ENCODE measurements around the gene IL17RC.
A peak's percentile ranks its signal among the peaks of the same experiment; 100 is the strongest.
"Not testable (repeated sequence)": the region's sequence is repeated elsewhere in the genome, so short reads cannot be mapped to it uniquely, and the experiment has no call there.

Gene IL17RC

GRCh38 chr3:9896755-9897407 lies 20.0 kb upstream of the IL17RC start:
- not testable (repeated sequence) for DNase-seq

DNA sequence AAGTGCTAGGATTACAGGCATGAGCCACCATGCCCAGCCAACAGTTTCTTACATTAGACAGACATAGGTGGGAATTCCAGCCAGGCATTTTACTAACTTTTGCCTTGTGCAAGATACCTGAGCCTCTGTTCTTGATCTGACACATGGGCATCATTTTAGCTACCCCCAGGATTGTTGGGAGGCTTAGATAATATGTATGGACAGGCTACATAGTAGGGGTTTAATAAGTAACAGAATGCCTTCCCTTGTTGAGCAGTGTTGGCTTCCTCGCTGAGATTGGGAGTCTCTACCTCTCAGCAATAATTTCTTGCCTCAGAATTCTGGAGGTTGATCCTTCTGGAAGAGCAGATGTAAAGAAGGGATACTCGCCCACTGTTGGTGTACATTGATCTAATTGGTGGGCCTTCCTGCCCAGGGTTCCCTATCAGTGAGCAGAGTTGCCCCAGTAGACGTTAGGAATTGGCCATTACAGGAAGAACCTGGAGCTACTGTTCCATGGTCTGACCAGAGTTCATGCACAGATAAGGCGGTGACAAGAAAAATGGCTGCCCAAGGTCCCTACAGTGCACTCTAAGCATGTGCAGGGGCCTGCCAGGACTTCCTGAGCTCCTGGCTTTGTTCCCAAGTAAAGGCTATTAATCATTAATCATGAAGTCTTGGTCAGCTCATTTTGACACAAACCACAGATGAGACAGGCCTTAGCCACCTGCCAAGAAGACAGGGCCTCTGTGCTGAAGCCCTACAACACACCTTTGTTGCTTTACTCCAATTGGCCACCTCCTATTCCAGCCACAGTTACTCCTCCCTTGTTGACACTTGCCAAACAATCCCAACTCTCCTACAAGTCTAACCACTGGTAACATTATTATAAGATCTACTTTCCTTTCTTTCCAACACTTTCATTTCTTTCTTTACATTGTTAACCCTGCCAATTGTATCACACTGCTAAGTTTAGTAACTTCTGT lies 19.2 kb upstream of the IL17RC start:
- DNase-seq: no peak

DNA sequence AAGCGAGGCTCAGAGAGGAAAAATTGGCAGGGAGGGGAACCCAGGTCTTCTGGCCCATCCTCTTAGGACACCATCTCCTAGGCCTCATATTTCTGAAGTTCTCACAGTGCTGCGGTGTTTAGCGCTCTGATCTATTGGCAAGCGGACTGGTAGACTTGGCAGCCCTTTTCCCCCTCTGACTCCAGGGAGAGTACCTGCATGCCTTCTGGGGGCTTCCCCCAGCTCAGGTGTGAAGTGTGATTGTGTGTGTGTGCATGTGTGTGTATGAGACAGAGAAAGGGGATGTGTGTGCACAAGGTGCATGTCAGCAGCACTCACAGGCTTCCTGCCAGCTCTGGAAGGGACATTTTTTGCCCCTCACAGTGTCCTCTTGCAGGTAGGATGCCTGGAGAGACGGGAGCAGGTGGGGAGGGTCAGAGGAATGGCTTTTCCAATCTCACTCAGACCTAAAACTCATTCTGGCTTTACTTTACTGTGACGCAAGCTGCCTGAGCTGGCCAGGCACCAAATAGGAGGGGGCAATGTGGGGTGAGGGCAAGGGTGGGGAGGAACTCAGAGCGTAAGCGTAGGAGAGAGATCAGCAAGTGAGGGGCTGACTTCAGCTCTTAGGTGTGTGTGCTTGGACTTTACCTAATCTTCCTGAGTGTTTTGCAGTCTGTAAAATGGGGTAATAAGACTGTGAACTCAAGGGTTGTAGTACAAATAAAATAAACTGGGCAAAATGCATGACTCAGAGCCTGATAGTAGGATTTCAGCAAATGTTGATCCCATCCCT lies 18.2 kb upstream of the IL17RC start:
- DNase-seq: no peak

GRCh38 chr3:9899289-9899791 lies 17.6 kb upstream of the IL17RC start:
- no peak for DNase-seq

DNA sequence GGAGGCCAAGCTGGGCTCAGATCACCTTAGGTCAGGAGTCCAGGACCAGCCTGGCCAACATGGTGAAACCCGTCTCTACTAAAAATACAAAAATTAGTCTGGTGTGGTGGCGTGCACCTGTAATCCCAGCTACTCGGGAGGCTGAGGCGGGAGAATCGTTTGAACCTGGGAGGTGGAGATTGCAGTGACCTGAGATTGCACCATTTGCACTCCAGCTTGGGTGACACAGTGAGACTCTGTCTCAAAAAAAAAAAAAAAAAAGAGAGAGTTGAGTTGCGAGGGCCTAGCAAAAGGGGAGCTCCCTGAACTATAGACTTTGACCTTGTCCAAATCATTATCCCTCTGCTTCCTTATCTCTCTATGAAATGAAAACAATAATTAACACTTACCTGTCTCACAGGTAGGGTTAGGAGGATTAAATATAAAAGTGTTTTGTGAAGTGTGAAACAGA lies 15.9 kb upstream of the IL17RC start:
- not testable (repeated sequence) for DNase-seq

DNA sequence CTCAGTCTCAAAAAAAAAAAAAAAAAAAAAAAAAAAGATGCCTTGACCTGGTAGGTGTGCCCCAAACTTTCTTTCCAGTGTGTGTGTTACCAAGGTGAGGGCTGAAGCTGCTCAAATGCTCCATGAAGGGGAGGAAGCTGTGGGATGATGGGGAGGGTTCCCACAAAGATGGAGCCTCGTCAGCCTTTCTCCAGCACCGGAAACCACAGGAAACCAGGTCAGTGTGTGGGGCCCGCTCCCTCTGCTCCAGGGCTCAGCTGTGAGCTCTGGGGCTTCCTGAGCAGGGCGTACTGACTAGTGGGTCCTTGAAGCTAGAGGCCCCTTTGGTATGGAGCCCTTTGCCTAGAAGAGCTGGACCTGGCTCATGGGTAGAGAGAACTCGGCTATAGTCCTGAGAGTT lies 14.9 kb upstream of the IL17RC start:
- DNase-seq: peak; percentile 53

GRCh38 chr3:9902372-9903237 lies 14.3 kb upstream of the IL17RC start, which contains the start of gene IL17RE:
Gene IL17RE, plus strand, starts transcription at chr3:9902848. Its CDS starts 85 bp downstream, at chr3:9902933.
- peak; percentile 12 for DNase-seq

- DNase-seq: peak; percentile 11
These were observed 13.7 kb upstream of the IL17RC start for GRCh38 chr3:9903238-9903624.

- DNase-seq: no peak
These were observed 13.0 kb upstream of the IL17RC start for GRCh38 chr3:9903904-9904303.

DNA sequence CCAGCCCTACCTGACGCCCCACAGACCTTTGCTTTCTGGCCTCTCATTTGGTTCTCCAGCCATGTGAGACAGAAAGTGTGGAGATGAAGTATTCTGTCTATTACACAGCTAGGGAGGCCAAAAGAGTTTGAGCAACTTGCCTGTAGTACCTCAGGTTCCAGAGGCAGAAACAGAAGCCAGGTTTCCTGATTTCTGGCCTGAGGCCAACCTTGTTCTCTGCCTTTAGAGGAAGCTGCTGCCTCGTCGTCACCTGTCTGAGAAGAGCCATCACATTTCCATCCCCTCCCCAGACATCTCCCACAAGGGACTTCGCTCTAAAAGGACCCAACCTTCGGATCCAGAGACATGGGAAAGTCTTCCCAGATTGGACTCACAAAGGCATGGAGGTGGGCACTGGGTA lies 10.4 kb upstream of the IL17RC start:
- no peak for DNase-seq

DNA sequence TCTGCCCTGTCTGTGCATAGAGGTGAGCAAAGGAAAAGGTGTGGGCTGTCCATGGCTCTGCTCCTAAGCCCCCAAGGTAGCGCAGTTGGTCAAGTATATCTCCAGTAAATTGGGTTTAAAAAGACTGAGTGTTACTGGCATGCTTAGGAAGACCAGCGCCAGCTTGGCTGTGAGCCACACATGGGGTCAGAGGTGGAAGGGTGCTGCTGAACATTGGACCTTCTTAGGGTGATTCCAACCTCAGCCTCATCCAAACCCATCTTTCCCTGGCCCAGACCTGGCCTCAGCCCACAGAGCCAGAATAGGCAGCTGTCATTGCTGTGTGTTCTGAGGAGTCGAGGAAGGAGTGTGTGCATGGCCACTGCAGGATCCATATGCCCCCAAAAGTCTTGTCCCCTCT lies 8.6 kb upstream of the IL17RC start:
- DNase-seq: no peak

DNA sequence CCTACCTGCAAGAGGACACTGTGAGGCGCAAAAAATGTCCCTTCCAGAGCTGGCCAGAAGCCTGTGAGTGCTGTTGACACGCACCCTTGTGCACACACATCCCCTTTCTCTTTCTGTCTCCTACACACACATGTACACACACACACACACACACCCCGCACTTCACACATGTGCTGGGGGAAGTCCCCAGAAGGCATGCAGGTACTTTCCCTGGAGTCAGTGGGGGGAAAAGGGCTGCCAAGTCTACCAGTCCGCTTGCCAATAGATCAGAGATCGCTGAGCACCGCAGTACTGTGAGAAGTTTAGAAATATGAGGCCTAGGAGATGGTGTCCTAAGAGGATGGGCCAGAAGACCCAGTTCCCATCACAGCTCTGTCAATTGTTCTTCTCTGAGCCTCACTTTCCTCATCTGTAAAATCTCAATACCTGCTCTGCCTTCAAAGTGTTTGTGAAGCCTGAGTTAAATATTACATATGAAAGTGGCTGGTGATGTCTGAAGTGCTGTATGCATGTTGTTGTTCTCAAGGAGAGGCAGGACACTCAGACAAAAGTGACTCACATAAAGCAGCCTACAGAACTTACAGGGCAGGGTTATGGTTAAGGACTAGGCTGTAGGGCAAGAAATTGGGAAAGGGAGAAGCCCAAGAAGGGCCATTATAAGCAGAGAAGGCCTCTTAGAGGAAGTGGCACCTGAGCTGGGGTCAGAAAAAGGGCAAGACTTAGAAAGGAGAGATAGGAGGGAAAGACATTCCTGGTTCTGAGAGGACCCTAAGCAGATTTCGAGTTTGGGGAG lies 7.5 kb upstream of the IL17RC start:
- DNase-seq: peak; percentile 50

GRCh38 chr3:9911863-9912262 lies 5.0 kb upstream of the IL17RC start:
- no peak for DNase-seq

DNA sequence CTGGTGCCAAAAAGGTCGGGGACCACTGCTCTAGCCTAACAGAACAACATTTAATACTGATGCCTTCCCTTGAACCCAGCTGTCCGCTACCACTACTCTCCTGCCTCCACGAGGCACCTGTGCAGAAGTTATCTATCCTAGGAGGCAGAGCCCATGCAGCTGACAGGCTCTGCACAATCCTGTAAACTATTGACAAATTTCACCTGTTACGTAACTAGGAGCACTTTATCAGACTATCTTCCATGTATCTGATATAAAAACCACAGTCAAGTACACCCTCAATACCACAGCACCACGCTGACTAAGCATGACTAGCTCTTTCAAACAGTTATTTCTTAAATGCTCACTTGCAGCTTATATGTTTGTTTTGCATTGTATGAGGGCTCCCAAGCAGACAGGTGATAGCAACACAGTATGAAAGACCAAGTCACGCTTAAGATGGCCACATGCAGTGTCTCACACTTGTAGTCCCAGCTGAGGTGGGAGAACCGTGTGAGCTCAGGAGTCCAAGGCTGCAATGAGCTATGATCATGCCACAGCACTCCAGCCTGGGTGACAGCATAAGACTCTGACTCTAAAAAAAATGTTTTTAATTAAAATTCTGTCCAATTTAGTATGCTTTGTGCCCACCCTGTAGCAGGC lies 4.5 kb upstream of the IL17RC start:
- peak; percentile 49 for DNase-seq

- no peak for DNase-seq
These were observed 3.3 kb upstream of the IL17RC start for GRCh38 chr3:9913601-9914000.

DNA sequence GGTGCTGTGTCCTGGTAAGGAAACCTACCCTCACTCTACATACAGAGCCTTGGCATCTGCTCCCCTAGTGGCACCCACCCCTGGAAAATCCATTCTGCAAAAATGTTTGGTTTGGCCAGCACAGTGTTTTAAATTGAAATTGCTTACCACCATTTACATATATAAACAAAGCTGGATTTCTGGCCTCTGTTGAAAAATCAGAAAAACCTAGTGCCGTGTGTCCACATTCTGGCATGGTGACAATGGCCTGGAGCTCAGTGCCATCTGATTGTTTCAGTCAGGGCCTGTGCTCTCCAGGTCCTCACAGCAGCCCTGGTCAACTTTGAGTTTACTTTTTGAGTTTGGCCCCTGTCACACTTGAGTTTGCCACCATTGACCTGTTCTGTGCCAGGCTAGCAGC lies 2.9 kb upstream of the IL17RC start:
- DNase-seq: no peak

DNA sequence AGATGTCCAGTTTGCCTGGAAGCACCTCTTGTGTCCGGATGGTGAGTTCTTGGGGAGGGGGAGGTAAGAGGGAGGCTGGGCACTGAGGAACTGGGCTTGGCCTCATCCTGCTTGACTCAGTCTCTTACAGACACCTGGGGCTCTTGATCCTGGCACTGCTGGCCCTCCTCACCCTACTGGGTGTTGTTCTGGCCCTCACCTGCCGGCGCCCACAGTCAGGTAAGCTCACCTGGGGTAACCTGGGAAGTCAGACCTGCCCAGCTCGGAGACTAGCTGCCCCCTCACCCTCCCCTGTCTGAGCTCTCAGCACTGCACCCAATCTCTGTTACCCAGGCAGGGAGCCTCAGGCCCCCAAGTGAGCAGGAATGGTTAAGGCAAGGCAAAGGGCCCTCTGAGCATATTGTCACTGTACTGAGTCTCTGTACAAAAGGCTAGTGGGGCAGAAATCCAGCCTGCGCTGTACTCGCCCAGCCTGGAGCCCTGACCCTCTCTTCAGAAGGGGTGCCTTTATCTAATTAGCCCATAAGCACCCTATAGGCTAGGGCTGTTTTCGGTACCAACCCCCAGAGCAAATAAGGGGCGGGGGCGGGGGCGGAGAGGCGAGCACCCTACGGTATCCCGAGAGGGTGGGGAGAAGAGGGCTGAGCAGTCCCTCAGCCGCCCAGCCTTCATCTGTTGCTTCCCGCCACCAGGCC lies 2.2 kb upstream of the IL17RC start:
- no peak for DNase-seq

- DNase-seq: peak; percentile 31
These were observed 1.4 kb upstream of the IL17RC start for GRCh38 chr3:9915254-9916141.

GRCh38 chr3:9916346-9916733 lies 558 bp upstream of the IL17RC start:
- DNase-seq: no peak
